HEK293 (cell line): ENCODE data around the gene COIL.

Experiments used
- CTCF ChIA-PET: fragments of 350-600 bp; formaldehyde crosslinking; extraction: SDS; loops from one replicate; lab custom pipeline; 2021; ENCODE audit warnings: antibody characterized with exemption; lab: Yijun Ruan, JAX
- POLR2A ChIA-PET: fragments of 300-600 bp; formaldehyde crosslinking; extraction: SDS; loops from one replicate; lab custom pipeline; 2020; ENCODE audit warnings: antibody characterized with exemption, inconsistent platforms; lab: Yijun Ruan, JAX
- H3K27ac ChIP-seq: fragments of 200-500 bp; sonication (Bioruptor generic); 2 replicates; pipeline ENCODE4 v1.5.1; 2014; ENCODE audit warnings: low read depth, low read length, control low read depth, inconsistent platforms; ENCODE audit errors: extremely low read depth
- H3K36me3 ChIP-seq, 2 experiments: fragments of 200-500 bp in 1 of 2; sonication (Bioruptor generic) in 1 of 2; 1 replicate in 1 of 2; 2 replicates in 1 of 2; pipeline ENCODE4 v1.5.1; 2014 to 2017; ENCODE audit warnings: inconsistent platforms in 2 of 2, low read length in 2 of 2; ENCODE audit not compliant: control insufficient read depth in 2 of 2, insufficient read depth in 1 of 2
- H3K4me1 ChIP-seq: fragments of 200-500 bp; sonication (Bioruptor generic); 2 replicates; pipeline ENCODE4 v1.5.1; 2014; ENCODE audit warnings: mild to moderate bottlenecking, low read length, inconsistent platforms; ENCODE audit not compliant: control insufficient read depth, insufficient read depth
- H3K4me3 ChIP-seq: 2 replicates; pipeline ENCODE4 v1.5.1; 2011; ENCODE audit warnings: low read depth, mild to moderate bottlenecking, control low read depth, low read length, moderate library complexity
- H3K9me3 ChIP-seq: fragments of 200-500 bp; sonication (Bioruptor generic); 2 replicates; pipeline ENCODE4 v1.5.1; 2014; ENCODE audit warnings: low read depth, low read length, inconsistent platforms; ENCODE audit not compliant: control insufficient read depth, insufficient read depth
- GLIS2 ChIP-seq: fragments of 450-650 bp; formaldehyde crosslinking; IDR thresholded peaks from 2 replicates; pipeline ENCODE4 v1.5.1; 2016; ENCODE audit warnings: missing biosample characterization, missing genetic modification characterization
- KLF16 ChIP-seq: fragments of 450-650 bp; formaldehyde crosslinking; IDR thresholded peaks from 2 replicates; pipeline ENCODE4 v1.5.1; 2017; ENCODE audit warnings: missing biosample characterization, missing genetic modification characterization
- KLF17 ChIP-seq: fragments of 450-650 bp; formaldehyde crosslinking; IDR thresholded peaks from 2 replicates; pipeline ENCODE4 v1.5.1; 2016; ENCODE audit warnings: missing biosample characterization, missing genetic modification characterization
- KLF8 ChIP-seq: fragments of 450-650 bp; formaldehyde crosslinking; IDR thresholded peaks from 2 replicates; pipeline ENCODE4 v1.5.1; 2016; ENCODE audit warnings: missing biosample characterization, missing genetic modification characterization
- RBAK ChIP-seq: fragments of 450-650 bp; formaldehyde crosslinking; IDR thresholded peaks from 2 replicates; pipeline ENCODE4 v1.5.1; 2016; ENCODE audit warnings: missing biosample characterization, missing genetic modification characterization
- SP2 ChIP-seq: fragments of 450-650 bp; formaldehyde crosslinking; IDR thresholded peaks from 2 replicates; pipeline ENCODE4 v1.5.1; 2016; ENCODE audit warnings: missing biosample characterization, missing genetic modification characterization
- ZBTB1 ChIP-seq: fragments of 450-650 bp; formaldehyde crosslinking; IDR thresholded peaks from 2 replicates; pipeline ENCODE4 v1.5.1; 2016; ENCODE audit warnings: missing biosample characterization, missing genetic modification characterization
- ZBTB11 ChIP-seq: fragments of 450-650 bp; formaldehyde crosslinking; conservative IDR thresholded peaks from 2 replicates; pipeline ENCODE4 v1.5.1; 2016; ENCODE audit warnings: low read depth, missing biosample characterization, missing genetic modification characterization
- ZIC2 ChIP-seq: fragments of 450-650 bp; formaldehyde crosslinking; IDR thresholded peaks from 2 replicates; pipeline ENCODE4 v1.5.1; 2016; ENCODE audit warnings: missing biosample characterization, missing genetic modification characterization
- ZNF10 ChIP-seq: fragments of 450-650 bp; formaldehyde crosslinking; IDR thresholded peaks from 2 replicates; pipeline ENCODE4 v1.5.1; 2017; ENCODE audit warnings: missing biosample characterization, missing genetic modification characterization
- ZNF18 ChIP-seq: fragments of 450-650 bp; formaldehyde crosslinking; IDR thresholded peaks from 2 replicates; pipeline ENCODE4 v1.5.1; 2016; ENCODE audit warnings: missing biosample characterization, missing genetic modification characterization
- ZNF19 ChIP-seq: fragments of 450-650 bp; formaldehyde crosslinking; IDR thresholded peaks from 2 replicates; pipeline ENCODE4; 2016; ENCODE audit warnings: missing biosample characterization, missing genetic modification characterization, low read depth
- ZNF223 ChIP-seq: fragments of 450-650 bp; formaldehyde crosslinking; IDR thresholded peaks from 2 replicates; pipeline ENCODE4 v1.5.1; 2016; ENCODE audit warnings: missing biosample characterization, missing genetic modification characterization
- ZNF398 ChIP-seq: fragments of 450-650 bp; formaldehyde crosslinking; IDR thresholded peaks from 2 replicates; pipeline ENCODE4 v1.5.1; 2017; ENCODE audit warnings: missing biosample characterization, missing genetic modification characterization
- ZNF423 ChIP-seq: fragments of 450-650 bp; formaldehyde crosslinking; IDR thresholded peaks from 2 replicates; pipeline ENCODE4 v1.5.1; 2016; ENCODE audit warnings: missing biosample characterization, missing genetic modification characterization
- ZNF473 ChIP-seq: fragments of 450-650 bp; formaldehyde crosslinking; IDR thresholded peaks from 2 replicates; pipeline ENCODE4 v1.5.1; 2017; ENCODE audit warnings: missing biosample characterization, missing genetic modification characterization
- ZNF596 ChIP-seq: fragments of 450-650 bp; IDR thresholded peaks from 2 replicates; pipeline ENCODE4 v1.5.0; 2018; ENCODE audit warnings: missing biosample characterization, mild to moderate bottlenecking, missing genetic modification characterization, moderate library complexity
- ZNF610 ChIP-seq: fragments of 450-650 bp; formaldehyde crosslinking; IDR thresholded peaks from 2 replicates; pipeline ENCODE4 v1.5.1; 2016; ENCODE audit warnings: missing biosample characterization, missing genetic modification characterization, borderline replicate concordance
- ZNF701 ChIP-seq: fragments of 450-650 bp; formaldehyde crosslinking; IDR thresholded peaks from 2 replicates; pipeline ENCODE4 v1.5.1; 2016; ENCODE audit warnings: missing biosample characterization, missing genetic modification characterization
- ZNF76 ChIP-seq: fragments of 450-650 bp; formaldehyde crosslinking; IDR thresholded peaks from 2 replicates; pipeline ENCODE4; 2016; ENCODE audit warnings: low read depth, missing biosample characterization, missing genetic modification characterization, borderline replicate concordance
- ZNF843 ChIP-seq: fragments of 450-650 bp; formaldehyde crosslinking; IDR thresholded peaks from 2 replicates; pipeline ENCODE4 v1.5.1; 2016; ENCODE audit warnings: missing biosample characterization, missing genetic modification characterization
- ZXDB ChIP-seq: fragments of 450-650 bp; formaldehyde crosslinking; IDR thresholded peaks from 2 replicates; pipeline ENCODE4 v1.5.1; 2016; ENCODE audit warnings: missing biosample characterization, missing genetic modification characterization

Gene COIL

GRCh38 chr17:56925088-56925487 lies 35.8 kb downstream of the COIL start:
- Histone ChIP-seq H3K36me3 (no peaks in the 10 kb centered on the region), H3K27ac (no peak overlapping the region), H3K4me1 (no peaks in the 10 kb centered on the region), H3K9me3 (no peaks in the 10 kb centered on the region), H3K4me3 (no peak overlapping the region)
- ChIA-PET CTCF (no interaction called here), POLR2A (no interaction called here)
- TF ChIP-seq ZNF19 (tag by site-specific recombination) (no peak), KLF8 (no peak), ZIC2 (tag by site-specific recombination) (no peak), ZNF596 (tag by site-specific recombination) (no peak), ZNF398 (tag by site-specific recombination) (no peak), ZXDB (no peak), GLIS2 (tag by site-specific recombination) (no peak), KLF16 (tag by site-specific recombination) (no peak)

- Histone ChIP-seq H3K27ac (no peak overlapping the region), H3K9me3 (no peaks in the 10 kb centered on the region), H3K36me3 (no peaks in the 10 kb centered on the region), H3K4me3 (no peak overlapping the region), H3K4me1 (peaks cover 2% of the 10 kb centered on the region; the same call in 1 of the 2 replicates)
- POLR2A ChIA-PET = no interaction called here
- TF ChIP-seq SP2 (no peak), ZNF18 (tag by site-specific recombination) (no peak), ZNF843 (tag by site-specific recombination) (no peak), ZNF701 (tag by site-specific recombination) (no peak), ZBTB11 (no peak), ZNF473 (no peak), KLF17 (tag by site-specific recombination) (no peak), ZNF610 (tag by site-specific recombination) (no peak), ZNF423 (tag by site-specific recombination) (no peak), ZNF223 (tag by site-specific recombination) (no peak), ZNF10 (tag by site-specific recombination) (no peak), ZNF76 (no peak), RBAK (tag by site-specific recombination) (no peak), ZBTB1 (tag by site-specific recombination) (no peak)
- CTCF ChIA-PET = interaction anchor here (1.0 to 1.4 kb wide), 2 partner anchors 12 to 100 kb away, joined by 3 read pairs; no protein-coding TSS in a partner anchor
These were observed 41.1 kb downstream of the COIL start for GRCh38 chr17:56919717-56920116.
